ENCODE results near the gene TCOF1. TPM values are rescaled to one million over a fixed set of nuclear protein-coding genes. Genes with fewer than 3 reads are reported as not detected.

TCOF1 gene
- total RNA-seq, 4 donors from 2014 or later = 19.4 to 85.0 (median 28.2) TPM

- H3K27me3 ChIP-seq = no peaks in the 10 kb centered on the region
- no peak overlapping the region for H3K4me3 ChIP-seq
- H3K4me1 ChIP-seq = peaks cover 0 to 17% (median 4%) of the 10 kb centered on the region in 4 donors
- TF ChIP-seq, protein P1, sequence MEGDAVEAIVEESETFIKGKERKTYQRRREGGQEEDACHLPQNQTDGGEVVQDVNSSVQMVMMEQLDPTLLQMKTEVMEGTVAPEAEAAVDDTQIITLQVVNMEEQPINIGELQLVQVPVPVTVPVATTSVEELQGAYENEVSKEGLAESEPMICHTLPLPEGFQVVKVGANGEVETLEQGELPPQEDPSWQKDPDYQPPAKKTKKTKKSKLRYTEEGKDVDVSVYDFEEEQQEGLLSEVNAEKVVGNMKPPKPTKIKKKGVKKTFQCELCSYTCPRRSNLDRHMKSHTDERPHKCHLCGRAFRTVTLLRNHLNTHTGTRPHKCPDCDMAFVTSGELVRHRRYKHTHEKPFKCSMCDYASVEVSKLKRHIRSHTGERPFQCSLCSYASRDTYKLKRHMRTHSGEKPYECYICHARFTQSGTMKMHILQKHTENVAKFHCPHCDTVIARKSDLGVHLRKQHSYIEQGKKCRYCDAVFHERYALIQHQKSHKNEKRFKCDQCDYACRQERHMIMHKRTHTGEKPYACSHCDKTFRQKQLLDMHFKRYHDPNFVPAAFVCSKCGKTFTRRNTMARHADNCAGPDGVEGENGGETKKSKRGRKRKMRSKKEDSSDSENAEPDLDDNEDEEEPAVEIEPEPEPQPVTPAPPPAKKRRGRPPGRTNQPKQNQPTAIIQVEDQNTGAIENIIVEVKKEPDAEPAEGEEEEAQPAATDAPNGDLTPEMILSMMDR (IDR thresholded peaks at IDR 0.05) = no peak
- no peak for TF ChIP-seq POLR2A (IDR thresholded peaks at IDR 0.05)
- no peaks in the 10 kb centered on the region for H3K9me3 ChIP-seq
- no peak overlapping the region for H3K27ac ChIP-seq
- DNase-seq = no peak
- H3K36me3 ChIP-seq = no peaks in the 10 kb centered on the region
Observed at GRCh38 chr5:150353032-150353675, 4.3 kb upstream of the TCOF1 start.

DNA sequence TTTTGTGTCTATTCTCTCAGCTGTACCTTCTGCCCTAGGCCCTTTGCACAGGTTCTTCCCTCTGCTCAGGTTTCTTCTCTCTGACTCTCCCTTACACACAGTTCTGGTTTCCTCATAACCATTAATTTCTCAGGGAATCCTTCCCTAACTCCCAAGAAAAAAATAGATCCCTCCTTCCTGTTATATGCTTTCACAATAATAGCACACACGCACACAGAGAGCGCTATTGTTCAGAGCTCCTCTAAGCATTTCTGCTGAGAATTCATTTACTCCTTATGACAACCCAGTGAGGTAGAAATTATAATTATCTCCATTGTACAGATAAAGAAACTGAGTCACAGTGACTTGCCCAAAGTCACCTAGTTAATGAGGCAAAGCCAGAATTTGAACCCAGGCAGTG is 1.7 kb upstream of the TCOF1 start:
- no peak overlapping the region for H3K4me3 ChIP-seq
- no peak overlapping the region for H3K27ac ChIP-seq
- H3K36me3 ChIP-seq = peaks cover 0 to under 1% (median 0%) of the 10 kb centered on the region in 3 donors
- DNase-seq = no peak
- H3K27me3 ChIP-seq = no peaks in the 10 kb centered on the region
- no peak for TF ChIP-seq POLR2A (IDR thresholded peaks at IDR 0.05)
- TF ChIP-seq, protein P1 (IDR thresholded peaks at IDR 0.05) = no peak
- H3K9me3 ChIP-seq = no peaks in the 10 kb centered on the region
- peaks cover 7 to 26% (median 9%) of the 10 kb centered on the region in 4 donors for H3K4me1 ChIP-seq

DNA sequence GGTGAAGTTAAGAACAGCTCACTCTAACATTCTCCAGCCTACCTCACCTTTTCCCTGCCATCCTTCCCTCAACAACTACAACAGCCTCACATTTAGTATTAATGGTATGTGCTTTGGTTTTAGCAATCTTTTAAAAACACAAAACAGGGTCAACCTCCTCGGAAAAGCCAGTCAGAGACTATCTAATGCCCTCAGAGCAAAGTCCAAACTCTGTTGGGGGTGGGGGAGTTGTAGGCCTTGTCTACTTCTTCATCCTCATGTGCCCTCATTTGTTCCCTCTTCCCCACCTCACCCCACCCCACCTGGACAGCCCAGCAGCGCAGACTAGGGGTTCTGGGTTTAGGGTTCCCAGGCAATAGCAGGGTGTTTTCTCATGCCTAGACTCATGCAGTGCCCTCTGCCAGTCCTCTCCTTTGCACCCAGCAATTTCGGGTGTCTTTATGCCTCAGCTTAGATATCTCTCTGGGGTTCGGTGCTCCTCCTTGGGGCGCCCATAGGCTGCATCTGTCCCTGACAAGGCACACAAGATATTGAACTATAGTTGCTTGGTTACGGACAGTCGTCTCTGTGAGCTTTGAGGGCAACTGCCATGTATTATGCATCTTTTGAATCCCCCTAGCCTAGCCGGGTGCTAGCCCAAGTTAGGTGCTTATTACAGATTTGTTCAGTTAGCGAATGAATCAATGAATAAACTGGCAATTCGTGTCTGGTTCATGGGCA is 762 bp upstream of the TCOF1 start:
- peak overlapping the region; percentile 24 to 81 (median 65) for H3K27ac ChIP-seq
- peaks cover 0 to 10% (median 0%) of the 10 kb centered on the region in 3 donors for H3K36me3 ChIP-seq
- no peak for TF ChIP-seq POLR2A (IDR thresholded peaks at IDR 0.05)
- TF ChIP-seq, protein P1 (IDR thresholded peaks at IDR 0.05) = no peak
- peak overlapping the region; percentile 71 to 95 (median 86) for H3K4me3 ChIP-seq
- H3K27me3 ChIP-seq = no peaks in the 10 kb centered on the region
- no peaks in the 10 kb centered on the region for H3K9me3 ChIP-seq
- H3K4me1 ChIP-seq = peaks cover 7 to 20% (median 7%) of the 10 kb centered on the region in 4 donors
- DNase-seq = no peak

GRCh38 chr5:150358261-150359095 is 981 bp downstream of the TCOF1 start:
- DNase-seq = no peak
- peaks cover 7 to 20% (median 7%) of the 10 kb centered on the region in 4 donors for H3K4me1 ChIP-seq
- peak overlapping the region; percentile 59 to 81 (median 70) for H3K27ac ChIP-seq
- TF ChIP-seq, protein P1 (IDR thresholded peaks at IDR 0.05) = no peak
- TF ChIP-seq POLR2A (IDR thresholded peaks at IDR 0.05) = no peak
- no peaks in the 10 kb centered on the region for H3K27me3 ChIP-seq
- peaks cover 0 to 25% (median 0%) of the 10 kb centered on the region in 3 donors for H3K36me3 ChIP-seq
- H3K9me3 ChIP-seq = no peaks in the 10 kb centered on the region
- peak overlapping the region; percentile 71 to 95 (median 86) for H3K4me3 ChIP-seq

DNA sequence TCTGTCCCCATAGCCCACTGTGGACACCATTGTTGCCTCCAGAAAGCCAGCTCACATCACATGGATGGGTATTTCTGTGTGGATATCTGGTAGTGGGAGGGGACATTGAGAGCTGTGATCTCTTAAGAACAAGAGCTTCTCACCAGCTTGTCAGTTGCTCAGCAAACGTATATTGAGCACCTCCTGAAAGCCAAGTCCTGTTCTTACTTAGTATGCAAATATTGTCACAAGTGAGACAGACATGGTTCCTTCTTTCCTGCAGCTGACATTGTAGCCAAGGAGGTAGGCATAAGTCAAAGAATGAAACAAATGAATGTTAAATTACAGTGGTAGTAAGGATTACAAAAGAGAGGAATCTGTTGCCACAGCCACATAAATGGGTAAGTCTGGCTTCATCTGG is 3.8 kb downstream of the TCOF1 start:
- Histone ChIP-seq H3K4me1 (peaks cover 7 to 20% (median 7%) of the 10 kb centered on the region in 4 donors), H3K36me3 (peaks cover 0 to 52% (median 0%) of the 10 kb centered on the region in 3 donors), H3K4me3 (no peak overlapping the region), H3K27ac (no peak overlapping the region), H3K9me3 (no peaks in the 10 kb centered on the region), H3K27me3 (no peaks in the 10 kb centered on the region)
- no peak for DNase-seq
- TF ChIP-seq, protein P1 (IDR thresholded peaks at IDR 0.05) = no peak
- TF ChIP-seq POLR2A (IDR thresholded peaks at IDR 0.05) = no peak
